Ectodermal cell (in vitro differentiated cells): ENCODE results near the gene POU2F2.

Experiments used
- H3K27ac ChIP-seq: 2 replicates; pipeline ENCODE4 v1.7.0; 2013; ENCODE audit warnings: mild to moderate bottlenecking, low read depth, low read length; ENCODE audit not compliant: insufficient read depth, poor library complexity, severe bottlenecking
- H3K27me3 ChIP-seq: 2 replicates; pipeline ENCODE4 v1.7.0; 2013; ENCODE audit warnings: mild to moderate bottlenecking, low read length; ENCODE audit not compliant: insufficient read depth, control insufficient read depth, poor library complexity, severe bottlenecking
- H3K36me3 ChIP-seq: one replicate; pipeline ENCODE4 v1.7.0; 2013; ENCODE audit warnings: low read length; ENCODE audit not compliant: control insufficient read depth, insufficient read depth
- H3K4me1 ChIP-seq: one replicate; pipeline ENCODE4 v1.7.0; 2013; ENCODE audit warnings: low read length; ENCODE audit not compliant: control insufficient read depth, insufficient read depth
- H3K4me3 ChIP-seq: 2 replicates; pipeline ENCODE4 v1.7.0; 2013; ENCODE audit warnings: low read depth, low read length, control low read depth; ENCODE audit not compliant: insufficient read depth
- H3K9me3 ChIP-seq: 2 replicates; pipeline ENCODE4 v1.7.0; 2013; ENCODE audit warnings: mild to moderate bottlenecking, low read length, moderate library complexity; ENCODE audit not compliant: control insufficient read depth
- WGBS, 2 experiments: methylation state at CpG; one replicate each; pipeline ENCODE4 v1.1.7; 2013; ENCODE audit warnings: missing lambda C conversion rate in 2 of 2; 5-methylcytosine and 5-hydroxymethylcytosine counted together

POU2F2 gene

DNA sequence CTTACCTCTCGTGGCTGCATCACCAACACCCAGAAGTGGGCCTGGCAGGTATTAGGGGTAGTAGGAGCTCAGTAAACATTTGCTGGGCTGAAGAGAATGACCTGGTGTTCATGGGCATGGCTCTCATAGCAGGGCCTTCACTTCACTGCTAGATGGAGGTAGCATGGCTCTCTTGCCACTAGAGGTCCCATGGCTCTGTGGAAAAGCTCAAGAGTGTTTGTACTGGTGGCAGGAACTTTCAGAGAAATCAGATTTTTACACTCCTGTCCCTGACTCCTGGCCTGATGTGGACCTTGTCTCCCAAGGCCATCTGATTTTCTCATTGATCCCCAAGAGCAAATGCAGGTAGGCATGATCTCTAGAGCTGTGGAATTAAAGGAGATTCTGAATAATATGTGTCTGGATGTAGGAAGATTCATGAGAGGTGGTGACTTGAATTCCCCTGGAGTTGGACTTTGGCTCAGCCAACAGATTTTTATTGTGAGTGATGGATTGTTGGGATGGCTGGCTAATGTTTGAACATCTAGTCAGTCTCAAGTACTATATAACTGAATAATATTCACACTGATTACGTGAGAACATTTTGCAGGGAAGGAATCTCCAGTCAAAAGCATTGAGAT, 50.6 kb downstream of the POU2F2 start:
- H3K27ac ChIP-seq: no peak overlapping the region
- no peaks in the 10 kb centered on the region for H3K27me3 ChIP-seq
- peaks cover 12% of the 10 kb centered on the region for H3K4me1 ChIP-seq
- no peak overlapping the region for H3K4me3 ChIP-seq
- peaks cover 39% of the 10 kb centered on the region for H3K36me3 ChIP-seq
- no peaks in the 10 kb centered on the region for H3K9me3 ChIP-seq
- WGBS, 2 experiments: 93 to 96% methylated on average over 2 of the region's 2 CpGs

DNA sequence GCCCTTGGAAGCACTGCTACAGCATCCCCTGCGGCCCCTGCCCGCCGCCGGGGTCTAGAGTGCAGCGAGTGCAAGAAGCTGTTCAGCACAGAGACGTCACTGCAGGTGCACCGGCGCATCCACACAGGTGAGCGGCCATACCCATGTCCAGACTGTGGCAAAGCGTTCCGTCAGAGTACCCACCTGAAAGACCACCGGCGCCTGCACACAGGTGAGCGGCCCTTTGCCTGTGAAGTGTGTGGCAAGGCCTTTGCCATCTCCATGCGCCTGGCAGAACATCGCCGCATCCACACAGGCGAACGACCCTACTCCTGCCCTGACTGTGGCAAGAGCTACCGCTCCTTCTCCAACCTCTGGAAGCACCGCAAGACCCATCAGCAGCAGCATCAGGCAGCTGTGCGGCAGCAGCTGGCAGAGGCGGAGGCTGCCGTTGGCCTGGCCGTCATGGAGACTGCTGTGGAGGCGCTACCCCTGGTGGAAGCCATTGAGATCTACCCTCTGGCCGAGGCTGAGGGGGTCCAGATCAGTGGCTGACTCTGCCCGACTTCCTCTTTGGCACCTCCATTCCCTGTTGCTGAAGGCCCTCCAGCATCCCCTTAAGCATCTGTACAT, 51.4 kb downstream of the POU2F2 start:
- Histone ChIP-seq H3K27me3 (no peaks in the 10 kb centered on the region), H3K4me1 (peaks cover 4% of the 10 kb centered on the region), H3K36me3 (peaks cover 39% of the 10 kb centered on the region), H3K9me3 (no peaks in the 10 kb centered on the region), H3K4me3 (no peak overlapping the region), H3K27ac (no peak overlapping the region)
- WGBS, 2 experiments: 96 to 97% methylated on average over 28 of the region's 28 CpGs

GRCh38 chr19:42079886-42080763, 52.1 kb downstream of the POU2F2 start:
- Histone ChIP-seq H3K27ac (no peak overlapping the region), H3K9me3 (no peaks in the 10 kb centered on the region), H3K4me3 (no peak overlapping the region), H3K36me3 (peaks cover 39% of the 10 kb centered on the region), H3K4me1 (peaks cover 4% of the 10 kb centered on the region), H3K27me3 (no peaks in the 10 kb centered on the region)
- WGBS, 2 experiments: 96% methylated on average over 44 of the region's 44 CpGs

GRCh38 chr19:42079276-42079669, 53.0 kb downstream of the POU2F2 start:
- no peaks in the 10 kb centered on the region for H3K9me3 ChIP-seq
- WGBS, 2 experiments: 94 to 96% methylated on average over 16 of the region's 16 CpGs
- no peak overlapping the region for H3K4me3 ChIP-seq
- peaks cover 4% of the 10 kb centered on the region for H3K4me1 ChIP-seq
- H3K36me3 ChIP-seq: peaks cover 39% of the 10 kb centered on the region
- no peaks in the 10 kb centered on the region for H3K27me3 ChIP-seq
- H3K27ac ChIP-seq: no peak overlapping the region

GRCh38 chr19:42078538-42079275, 53.5 kb downstream of the POU2F2 start:
- H3K27me3 ChIP-seq: no peaks in the 10 kb centered on the region
- H3K27ac ChIP-seq: no peak overlapping the region
- WGBS, 2 experiments: 90 to 92% methylated on average over 15 of the region's 15 CpGs
- peaks cover 4% of the 10 kb centered on the region for H3K4me1 ChIP-seq
- H3K36me3 ChIP-seq: peaks cover 39% of the 10 kb centered on the region
- H3K4me3 ChIP-seq: no peak overlapping the region
- H3K9me3 ChIP-seq: no peaks in the 10 kb centered on the region

GRCh38 chr19:42078058-42078457, 54.2 kb downstream of the POU2F2 start:
- H3K4me1 ChIP-seq: peaks cover 4% of the 10 kb centered on the region
- H3K4me3 ChIP-seq: no peak overlapping the region
- 99 to 100% methylated on average over 1 of the region's 1 CpG for WGBS, 2 experiments
- H3K27me3 ChIP-seq: no peaks in the 10 kb centered on the region
- peaks cover 37% of the 10 kb centered on the region for H3K36me3 ChIP-seq
- H3K27ac ChIP-seq: no peak overlapping the region
- no peaks in the 10 kb centered on the region for H3K9me3 ChIP-seq

DNA sequence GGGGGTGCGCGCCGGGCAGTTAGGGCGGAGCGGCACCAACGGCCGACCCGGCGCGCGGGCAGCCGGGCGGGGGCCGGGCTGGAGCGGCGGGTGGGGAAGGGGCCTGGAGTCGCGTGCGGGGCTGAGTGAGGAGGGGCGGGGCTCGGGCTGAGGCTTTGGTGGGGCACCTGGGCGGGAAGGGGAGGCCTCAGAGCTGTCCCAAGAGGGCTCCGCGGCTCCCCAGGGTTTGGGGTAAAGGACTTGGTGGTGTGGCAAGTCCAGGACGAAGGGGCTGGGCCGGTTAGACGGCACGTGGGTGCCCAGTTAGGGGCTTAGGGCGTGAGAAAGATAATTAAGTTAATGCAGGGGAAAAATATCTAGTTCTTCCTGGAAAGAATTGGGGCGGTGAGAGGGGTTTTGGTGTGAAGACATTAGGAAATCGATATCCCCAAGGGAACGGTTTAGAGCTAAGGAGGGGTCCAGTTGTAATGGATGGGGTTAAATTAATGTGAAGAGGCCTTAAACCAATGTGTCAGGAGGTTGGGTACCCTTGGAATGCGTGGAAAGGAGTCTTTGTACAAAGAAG, 55.8 kb downstream of the POU2F2 start:
- H3K27ac ChIP-seq: peak overlapping the region; percentile 2
- H3K36me3 ChIP-seq: peaks cover 30% of the 10 kb centered on the region
- H3K4me1 ChIP-seq: peaks cover 4% of the 10 kb centered on the region
- no peaks in the 10 kb centered on the region for H3K9me3 ChIP-seq
- peak overlapping the region; percentile 70 for H3K4me3 ChIP-seq
- H3K27me3 ChIP-seq: no peaks in the 10 kb centered on the region
- 1% methylated on average over 33 of the region's 33 CpGs for WGBS, 2 experiments

DNA sequence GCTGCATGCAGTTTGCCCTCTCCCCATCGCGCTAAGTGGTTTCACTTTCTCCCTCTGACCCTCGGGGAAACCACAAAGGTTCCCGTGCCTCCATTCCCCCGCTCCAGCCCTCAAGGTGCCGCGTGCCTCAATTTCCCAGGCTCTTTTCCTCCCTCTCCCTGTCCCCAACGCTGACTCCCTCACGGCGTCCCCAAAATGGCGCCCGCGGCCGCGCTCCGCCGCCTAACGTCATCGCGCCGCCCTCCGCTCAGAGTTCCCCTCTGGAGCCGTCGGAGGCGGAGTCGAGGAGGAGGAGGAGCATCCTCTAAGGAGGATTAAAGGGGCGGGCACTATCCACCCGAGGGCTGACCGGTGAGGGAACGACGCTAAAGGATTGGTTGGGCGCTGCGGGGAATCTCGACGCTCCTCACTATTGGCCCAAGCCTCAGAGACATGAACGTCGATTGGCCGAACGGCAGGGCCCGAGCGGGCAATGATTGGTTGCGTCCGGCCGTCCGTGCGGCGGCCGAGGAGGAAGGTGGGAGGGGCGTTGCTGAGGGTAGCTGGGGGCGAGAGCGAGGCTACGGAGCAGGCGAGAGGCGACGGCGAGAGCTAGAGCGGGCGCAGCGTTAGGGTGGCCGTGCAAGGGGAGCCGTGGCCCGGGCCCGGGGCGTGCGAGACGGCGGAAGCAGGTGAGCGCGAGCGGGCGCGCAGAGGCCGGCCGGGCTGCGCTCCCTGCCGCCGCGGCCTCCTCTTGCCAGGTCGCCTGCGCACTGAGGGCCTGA, 56.4 kb downstream of the POU2F2 start, which contains the start of gene ZNF574:
Gene ZNF574, plus strand, starts transcription at position 551 of the 764 bp plus-strand sequence. CDS start 2,441 bp downstream, outside the sequence.
- peak within 1 kb of the TSS; percentile 87 for H3K27ac ChIP-seq
- H3K4me3 ChIP-seq: peak within 1 kb of the TSS; percentile 70
- WGBS, 2 experiments: 0% methylated on average over 80 of the region's 80 CpGs

DNA sequence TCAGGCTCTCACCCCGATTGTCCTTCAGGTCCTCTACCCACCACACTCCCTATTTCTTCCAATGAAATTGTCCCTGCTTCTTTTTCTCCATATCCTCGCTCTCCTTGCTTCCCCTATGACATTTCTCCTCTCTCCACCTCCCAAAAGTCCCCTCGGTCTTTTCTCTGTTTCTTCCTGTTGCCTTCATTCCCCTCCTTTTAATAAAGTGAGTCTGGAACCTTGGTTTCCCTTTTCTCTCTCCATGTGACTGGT, 57.0 kb downstream of the POU2F2 start:
- H3K36me3 ChIP-seq: peaks cover 18% of the 10 kb centered on the region
- WGBS, 2 experiments: 22 to 26% methylated on average over 3 of the region's 3 CpGs
- H3K27ac ChIP-seq: peak overlapping the region; percentile 87
- H3K9me3 ChIP-seq: no peaks in the 10 kb centered on the region
- no peaks in the 10 kb centered on the region for H3K27me3 ChIP-seq
- peaks cover 10% of the 10 kb centered on the region for H3K4me1 ChIP-seq
- peak overlapping the region; percentile 51 for H3K4me3 ChIP-seq

More for the DNA sequence above, 56.4 kb downstream of the POU2F2 start, which contains the start of gene ZNF574:
- peaks cover 23% of the 10 kb centered on the region for H3K36me3 ChIP-seq
- H3K4me1 ChIP-seq: peaks cover 5% of the 10 kb centered on the region
- H3K9me3 ChIP-seq: no peaks in the 10 kb centered on the region
- H3K27me3 ChIP-seq: no peaks in the 10 kb centered on the region
